Measurements from ENCODE around the gene ADGRF3. TPM values are rescaled to one million over a fixed set of nuclear protein-coding genes. Genes with fewer than 3 reads are reported as not detected.

Gene ADGRF3
- total RNA-seq, 1 experiment from 2014 or later: not detected

- TF ChIP-seq ZBTB33 (IDR thresholded peaks at IDR 0.05; ENCODE audit: extremely low read depth, insufficient replicate concordance, low read length) (no peak), SRF (IDR thresholded peaks at IDR 0.05; ENCODE audit: low read depth) (no peak), ZFX (IDR thresholded peaks at IDR 0.05) (no peak), EZH2phosphoT487 (IDR thresholded peaks at IDR 0.05; ENCODE audit: borderline replicate concordance) (no peak), SIN3A (IDR thresholded peaks at IDR 0.05; ENCODE audit: low read depth) (no peak)
Measured at GRCh38 chr2:26297061-26297460, 49.5 kb downstream of the ADGRF3 start (continued).

GRCh38 chr2:26295511-26295910, 51.1 kb downstream of the ADGRF3 start:
- ATAC-seq (no peak), DNase-seq (ENCODE audit: low read depth, low spot score) (no peak)
- Histone ChIP-seq H3K27me3 (ENCODE audit: insufficient read depth, low read length) (no peaks in the 10 kb centered on the region), H3K4me1 (ENCODE audit: control insufficient read depth in 1 of 2, insufficient read depth in 2 of 2, low read length in 2 of 2) (peaks cover 7 to 16% of the 10 kb centered on the region in 2 experiments; a peak in 3 of 4 replicates), H3K4me2 (ENCODE audit: low read length) (no peak overlapping the region), H4K20me1 (ENCODE audit: insufficient read depth) (no peaks in the 10 kb centered on the region), H3K36me3 (ENCODE audit: control insufficient read depth in 1 of 2, insufficient read depth in 2 of 2, low read length in 2 of 2) (no peaks in the 10 kb centered on the region), H3K4me3 (replicated peaks in 1 of 2; ENCODE audit: low read depth in 1 of 2, low read length in 2 of 2) (no peak overlapping the region), H3K9me2 (ENCODE audit: insufficient read depth) (no peaks in the 10 kb centered on the region), H3K9me3 (ENCODE audit: control insufficient read depth in 1 of 2, insufficient read depth in 1 of 2, low read depth in 1 of 2, low read length in 2 of 2) (no peaks in the 10 kb centered on the region), H2AFZ (ENCODE audit: low read depth, low read length, poor library complexity, severe bottlenecking) (no peak overlapping the region), H3K79me2 (ENCODE audit: insufficient read depth, low read length) (no peaks in the 10 kb centered on the region), H3K27ac (ENCODE audit: low read depth, low read length) (no peak overlapping the region), H3K9ac (ENCODE audit: low read length) (no peak overlapping the region)
- RAD21 ChIA-PET (ENCODE audit: low non-redundant PET in 1 of 2, low total read pairs in 2 of 2, uncharacterized antibody in 2 of 2, unreplicated experiment in 2 of 2): no interaction called here
- POLR2A ChIA-PET: no interaction called here
- intact Hi-C loops (cut with micrococcal nuclease): no loop called here
- BruUV-seq (replicated peaks): no TSS peak
- CTCF ChIA-PET: no interaction called here
- TF ChIP-seq SP1 (IDR thresholded peaks at IDR 0.05; ENCODE audit: low read depth): no peak
- TF ChIP-seq SRF (IDR thresholded peaks at IDR 0.05; ENCODE audit: low read depth): no peak
- TF ChIP-seq TCF7L2 (IDR thresholded peaks at IDR 0.05; ENCODE audit: borderline replicate concordance, extremely low read depth, insufficient read depth, insufficient read length): no peak
- TF ChIP-seq REST (IDR thresholded peaks at IDR 0.05; ENCODE audit: low read depth): no peak
- TF ChIP-seq ZBTB33 (IDR thresholded peaks at IDR 0.05; ENCODE audit: extremely low read depth, insufficient replicate concordance, low read length): no peak
- TF ChIP-seq EZH2phosphoT487 (IDR thresholded peaks at IDR 0.05; ENCODE audit: borderline replicate concordance): no peak
- no peak for TF ChIP-seq CEBPB (IDR thresholded peaks at IDR 0.05; ENCODE audit: low read depth)
- TF ChIP-seq SIN3A (IDR thresholded peaks at IDR 0.05; ENCODE audit: low read depth): no peak
- TF ChIP-seq ZNF274 (IDR thresholded peaks at IDR 0.05; ENCODE audit: low read depth, low read length): no peak
- no peak for TF ChIP-seq POLR2AphosphoS5 (IDR thresholded peaks at IDR 0.05; ENCODE audit: low read depth, low read length)
